HG03039 (cell line): ENCODE results near the gene GZMB.
"Not testable (repeated sequence)": the region's sequence is repeated elsewhere in the genome, so short reads cannot be mapped to it uniquely, and the experiment has no call there.

ENCODE experiments used
- ATAC-seq: cut with Tn5 transposase; IDR thresholded peaks from one replicate; pipeline ENCODE4 v1.9.1; 2021; ENCODE audit warnings: mild to moderate bottlenecking, moderate library complexity; ENCODE audit not compliant: unreplicated experiment

GZMB gene

GRCh38 chr14:24634158-24634557, at the start of gene GZMB:
Gene GZMB (minus strand): TSS chr14:24634190. CDS start chr14:24634160, 30 bp downstream.
- ATAC-seq = no peak

GRCh38 chr14:24681056-24681455, 47.1 kb upstream of the GZMB start:
- no peak for ATAC-seq

GRCh38 chr14:24680516-24680915, 46.5 kb upstream of the GZMB start:
- ATAC-seq = no peak

- ATAC-seq = no peak
These were observed 45.4 kb upstream of the GZMB start for GRCh38 chr14:24679248-24679961.

GRCh38 chr14:24678801-24679247, 44.8 kb upstream of the GZMB start:
- peak; percentile 67 for ATAC-seq

GRCh38 chr14:24677956-24678355, 44.0 kb upstream of the GZMB start:
- no peak for ATAC-seq

- ATAC-seq = peak; percentile 66
These were observed 40.4 kb upstream of the GZMB start for GRCh38 chr14:24674204-24674970.

GRCh38 chr14:24673534-24674203, 39.7 kb upstream of the GZMB start:
- peak; percentile 50 for ATAC-seq

GRCh38 chr14:24673059-24673458, 39.1 kb upstream of the GZMB start:
- ATAC-seq = peak; percentile 44

- ATAC-seq = no peak
These were observed 36.6 kb upstream of the GZMB start for GRCh38 chr14:24670594-24670993.

- no peak for ATAC-seq
These were observed 35.7 kb upstream of the GZMB start for GRCh38 chr14:24669651-24670050.

- ATAC-seq = peak; percentile 95
These were observed 31.5 kb upstream of the GZMB start for GRCh38 chr14:24665440-24665991.

GRCh38 chr14:24664366-24664765, 30.4 kb upstream of the GZMB start:
- ATAC-seq = no peak

GRCh38 chr14:24662753-24663152, 28.8 kb upstream of the GZMB start:
- no peak for ATAC-seq

GRCh38 chr14:24659916-24660570, 26.1 kb upstream of the GZMB start:
- no peak for ATAC-seq

GRCh38 chr14:24648361-24648760, 14.4 kb upstream of the GZMB start:
- not testable (repeated sequence) for ATAC-seq

GRCh38 chr14:24639905-24640304, 5.9 kb upstream of the GZMB start:
- ATAC-seq = no peak

- ATAC-seq = no peak
These were observed 5.3 kb upstream of the GZMB start for GRCh38 chr14:24639270-24639669.

- no peak for ATAC-seq
These were observed 637 bp downstream of the GZMB start for GRCh38 chr14:24633353-24633752.

GRCh38 chr14:24632761-24633160, 1.2 kb downstream of the GZMB start:
- no peak for ATAC-seq

- no peak for ATAC-seq
These were observed 1.7 kb downstream of the GZMB start for GRCh38 chr14:24632336-24632735.
